ENCODE results near the gene TIPARP. TPM values are rescaled to one million over a fixed set of nuclear protein-coding genes. Genes with fewer than 3 reads are reported as not detected.

The TIPARP gene
- total and polyA plus RNA-seq, 2 experiments from 2014 or later = 4.5 to 6.9 TPM

DNA sequence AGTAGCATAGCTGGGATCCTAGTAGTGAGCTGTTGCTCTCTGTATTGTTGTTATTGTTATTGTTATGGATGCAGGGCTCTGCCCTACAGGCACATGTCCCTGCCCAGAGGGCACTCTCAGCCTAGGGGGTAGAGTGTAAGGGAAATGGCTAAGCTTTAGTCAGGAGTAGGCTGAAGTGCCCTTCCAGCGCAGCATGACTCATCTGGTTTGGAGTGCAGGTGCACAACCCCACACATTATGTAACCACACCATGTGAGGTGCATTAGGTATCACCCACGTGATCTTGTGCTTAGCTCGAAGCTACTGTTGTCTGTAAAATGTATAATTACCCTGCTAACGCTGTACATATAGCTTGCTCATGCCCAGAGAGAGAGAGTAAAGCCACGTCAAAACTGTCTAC, 48.3 kb upstream of the TIPARP start:
- H2AFZ ChIP-seq = no peak overlapping the region
- no peak overlapping the region for H3K4me3 ChIP-seq
- H3K4me2 ChIP-seq = no peak overlapping the region
- no peak for ATAC-seq
- no peaks in the 10 kb centered on the region for H3K36me3 ChIP-seq (ENCODE audit: insufficient read depth)
- Mint-ChIP-seq H3K36me3 (ENCODE audit: low read depth) (no peaks in the 10 kb centered on the region), H3K27ac (no peak overlapping the region; the same call in 1 of the 2 replicates), H3K4me3 (no peak overlapping the region), H3K9me3 (no peaks in the 10 kb centered on the region; the same call in 2 of the 3 replicates), H3K27me3 (ENCODE audit: insufficient read depth, low read depth, poor library complexity) (no peaks in the 10 kb centered on the region), H3K4me1 (peaks cover 24% of the 10 kb centered on the region)
- peaks cover 26% of the 10 kb centered on the region for H3K4me1 ChIP-seq (ENCODE audit: insufficient read depth)
- DNase-seq (ENCODE audit: low spot score) = no peak
- no peaks in the 10 kb centered on the region for H3F3A ChIP-seq (replicated peaks; ENCODE audit: low read depth)
- peaks cover 7% of the 10 kb centered on the region; the same call in 1 of the 2 replicates for H3K9me2 ChIP-seq (ENCODE audit: insufficient read depth)
- no peaks in the 10 kb centered on the region for H3K79me2 ChIP-seq (replicated peaks; ENCODE audit: insufficient read depth)
- no peak overlapping the region for H3K27ac ChIP-seq (ENCODE audit: low read depth)
- no peaks in the 10 kb centered on the region for H4K20me1 ChIP-seq (replicated peaks; ENCODE audit: insufficient read depth)
- H3K27me3 ChIP-seq (ENCODE audit: insufficient read depth) = no peaks in the 10 kb centered on the region
- TF ChIP-seq ZNF114 (CRISPR knock-in tag; IDR thresholded peaks at IDR 0.05) (no peak), JUNB (IDR thresholded peaks at IDR 0.05; ENCODE audit: unreplicated experiment) (no peak), ZNF331 (CRISPR knock-in tag; IDR thresholded peaks at IDR 0.05; ENCODE audit: low read depth) (no peak), NANOG (IDR thresholded peaks at IDR 0.05; ENCODE audit: borderline replicate concordance) (no peak), EZH2 (IDR thresholded peaks at IDR 0.05; ENCODE audit: low read depth, unreplicated experiment) (no peak), ZNF462 (CRISPR knock-in tag; IDR thresholded peaks at IDR 0.05) (no peak), POLR2AphosphoS5 (IDR thresholded peaks at IDR 0.05; ENCODE audit: low read depth) (no peak), REST (IDR thresholded peaks at IDR 0.05; ENCODE audit: unreplicated experiment) (no peak), EZH2phosphoT487 (IDR thresholded peaks at IDR 0.05; ENCODE audit: unreplicated experiment) (no peak), CREB1 (CRISPR knock-in tag; IDR thresholded peaks at IDR 0.05; ENCODE audit: low read depth) (no peak), STAT1 (IDR thresholded peaks at IDR 0.05; ENCODE audit: unreplicated experiment) (no peak), CTCF (conservative IDR thresholded peaks at IDR 0.05; ENCODE audit: low read depth in 2 of 2) (no peak)
- TF ChIP-seq, protein P1, sequence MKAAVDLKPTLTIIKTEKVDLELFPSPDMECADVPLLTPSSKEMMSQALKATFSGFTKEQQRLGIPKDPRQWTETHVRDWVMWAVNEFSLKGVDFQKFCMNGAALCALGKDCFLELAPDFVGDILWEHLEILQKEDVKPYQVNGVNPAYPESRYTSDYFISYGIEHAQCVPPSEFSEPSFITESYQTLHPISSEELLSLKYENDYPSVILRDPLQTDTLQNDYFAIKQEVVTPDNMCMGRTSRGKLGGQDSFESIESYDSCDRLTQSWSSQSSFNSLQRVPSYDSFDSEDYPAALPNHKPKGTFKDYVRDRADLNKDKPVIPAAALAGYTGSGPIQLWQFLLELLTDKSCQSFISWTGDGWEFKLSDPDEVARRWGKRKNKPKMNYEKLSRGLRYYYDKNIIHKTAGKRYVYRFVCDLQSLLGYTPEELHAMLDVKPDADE (IDR thresholded peaks at IDR 0.05) = no peak

All from GM23338 (cell line).